GM18951 (cell line): ENCODE measurements around the gene IGF1R.

Experiments used
- POLR2A ChIP-seq: IDR thresholded peaks from 4 replicates; pipeline ENCODE4 v1.6.1; 2011; ENCODE audit warnings: mild to moderate bottlenecking; ENCODE audit not compliant: insufficient read length, insufficient read depth; ENCODE audit errors: extremely low read depth
- in situ Hi-C: fragments of 300-500 bp; cut with MboI; formaldehyde crosslinking; loops from one replicate; pipeline ENCODE4 v1.12.0; 2022; ENCODE audit warnings: low sequenced_read_pairs, mixed read lengths, inconsistent platforms; ENCODE audit not compliant: unreplicated experiment

The IGF1R gene

DNA sequence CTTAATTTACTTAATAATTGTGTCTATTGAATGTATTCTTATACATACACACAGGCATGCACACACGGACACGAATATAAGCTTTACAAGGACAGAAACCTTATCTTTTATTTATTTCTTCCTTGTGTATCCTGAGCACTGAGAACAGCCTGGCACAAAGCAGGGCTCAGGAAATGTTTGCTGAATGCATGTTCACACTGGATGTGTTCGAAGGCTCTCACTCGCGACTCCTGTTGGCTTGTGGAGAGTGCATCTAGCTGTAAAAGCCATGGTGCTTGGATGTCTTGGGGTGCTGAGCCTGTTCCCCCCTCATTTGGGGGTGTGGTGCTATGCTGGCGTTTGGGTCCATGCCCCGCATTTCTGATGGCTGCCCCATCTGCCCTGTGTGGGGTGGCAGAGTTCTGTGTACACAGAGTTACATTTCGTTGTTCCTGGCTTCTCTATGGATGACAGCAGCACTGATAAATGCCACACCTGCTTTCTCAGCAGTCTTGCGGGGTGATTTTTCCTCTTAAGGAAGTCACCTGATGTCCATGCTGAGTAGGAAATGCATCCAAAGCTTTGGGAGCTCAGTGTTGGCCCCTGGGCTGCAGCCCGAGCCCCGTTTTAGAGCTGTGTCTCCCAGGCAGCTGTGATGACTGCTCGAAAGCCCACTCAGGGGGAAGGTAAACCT lies 148.5 kb downstream of the IGF1R start:
- in situ Hi-C loops, result no loop called here

GRCh38 chr15:98798375-98798893 lies 150.1 kb downstream of the IGF1R start:
- in situ Hi-C loops, result no loop called here
- TF ChIP-seq POLR2A, result no peak

More for the DNA sequence above, 148.5 kb downstream of the IGF1R start:
- no peak for TF ChIP-seq POLR2A

DNA sequence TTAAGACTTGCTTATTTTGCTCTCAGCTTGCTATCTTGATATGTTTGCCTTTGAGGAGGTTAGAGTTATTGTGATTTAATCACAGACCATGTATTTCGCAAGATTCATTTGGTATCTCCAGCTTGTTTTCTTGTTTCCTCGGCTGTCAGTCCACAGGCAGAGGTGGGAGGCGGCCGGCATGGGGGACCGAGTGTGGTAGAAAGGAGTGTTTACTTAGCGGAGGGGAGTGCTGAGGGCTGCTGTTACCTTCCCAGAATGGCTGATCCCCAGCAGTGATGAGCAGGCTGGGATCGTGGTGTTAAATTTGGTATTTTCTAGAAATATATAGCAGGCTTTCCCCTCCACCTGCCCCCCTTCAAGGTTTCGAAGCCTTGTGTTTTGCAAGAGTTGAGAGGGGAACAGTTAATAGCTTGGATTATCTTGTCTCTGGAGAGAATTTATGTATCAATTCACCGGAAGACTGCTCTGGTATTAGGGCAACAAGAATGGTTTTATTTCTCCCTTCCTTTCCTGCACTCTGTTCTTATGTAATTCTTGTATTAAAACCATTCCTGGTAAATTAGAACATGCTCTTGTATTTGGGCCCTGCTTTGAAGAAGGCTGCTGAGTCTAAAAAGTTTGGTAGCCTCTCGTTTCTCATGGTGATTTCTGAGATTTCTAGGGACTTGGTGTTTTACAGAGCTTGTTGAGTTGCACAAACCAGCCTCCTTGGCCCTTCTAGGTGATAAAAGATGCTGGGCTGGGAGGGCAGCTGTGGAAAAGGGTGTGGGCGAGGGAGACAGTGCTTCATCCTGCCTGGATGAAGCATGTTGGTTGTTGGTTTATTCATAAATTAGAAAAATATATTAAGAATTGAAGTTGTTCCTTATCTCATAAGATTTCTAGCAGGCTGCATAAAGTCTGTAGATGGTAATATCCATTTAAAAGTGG lies 151.4 kb downstream of the IGF1R start:
- no peak for TF ChIP-seq POLR2A
- in situ Hi-C loops, result no loop called here

DNA sequence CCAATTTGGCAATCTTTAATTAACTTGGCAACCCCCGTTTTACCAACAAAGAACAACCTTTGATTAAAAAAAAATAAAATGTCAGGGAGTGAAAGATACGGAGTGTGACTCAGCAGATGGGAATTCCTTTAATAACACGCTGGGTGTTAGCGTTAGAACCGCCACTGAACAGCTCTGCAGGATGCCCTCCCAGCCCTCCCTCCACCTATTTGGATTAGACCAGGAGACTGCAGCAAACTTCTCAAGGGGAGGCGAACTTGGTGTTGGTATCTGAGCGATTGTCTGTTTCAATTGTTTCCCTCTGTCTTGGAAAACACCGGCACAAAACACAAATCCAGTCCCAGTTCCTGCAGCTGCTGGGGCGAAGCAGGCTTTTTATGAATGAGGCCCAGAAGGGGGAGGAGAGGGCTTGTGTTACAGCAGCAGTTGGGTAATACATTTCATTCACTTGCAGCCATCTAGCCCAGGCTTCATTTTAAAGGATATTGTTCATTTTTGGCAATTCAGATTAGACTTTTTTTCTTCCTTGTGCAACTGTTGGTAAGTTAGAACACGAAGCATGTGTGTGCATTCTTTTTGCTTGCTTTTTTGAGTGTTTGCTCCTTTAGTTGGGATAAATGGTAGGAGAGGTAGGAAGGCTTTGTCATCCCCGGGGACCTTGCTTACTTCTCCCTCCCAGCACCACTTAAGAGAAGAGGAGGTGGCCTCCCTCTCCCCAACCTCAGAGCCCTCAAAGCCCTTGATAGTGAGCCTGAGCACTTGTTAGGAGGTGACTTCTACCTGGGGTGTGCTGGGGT lies 152.3 kb downstream of the IGF1R start:
- in situ Hi-C loops, result no loop called here
- TF ChIP-seq POLR2A, result no peak

- TF ChIP-seq POLR2A, result no peak
- in situ Hi-C loops, result no loop called here
These were observed 152.9 kb downstream of the IGF1R start for GRCh38 chr15:98801234-98801561.

- in situ Hi-C loops, result no loop called here
These were observed 153.8 kb downstream of the IGF1R start for GRCh38 chr15:98802187-98802586.

DNA sequence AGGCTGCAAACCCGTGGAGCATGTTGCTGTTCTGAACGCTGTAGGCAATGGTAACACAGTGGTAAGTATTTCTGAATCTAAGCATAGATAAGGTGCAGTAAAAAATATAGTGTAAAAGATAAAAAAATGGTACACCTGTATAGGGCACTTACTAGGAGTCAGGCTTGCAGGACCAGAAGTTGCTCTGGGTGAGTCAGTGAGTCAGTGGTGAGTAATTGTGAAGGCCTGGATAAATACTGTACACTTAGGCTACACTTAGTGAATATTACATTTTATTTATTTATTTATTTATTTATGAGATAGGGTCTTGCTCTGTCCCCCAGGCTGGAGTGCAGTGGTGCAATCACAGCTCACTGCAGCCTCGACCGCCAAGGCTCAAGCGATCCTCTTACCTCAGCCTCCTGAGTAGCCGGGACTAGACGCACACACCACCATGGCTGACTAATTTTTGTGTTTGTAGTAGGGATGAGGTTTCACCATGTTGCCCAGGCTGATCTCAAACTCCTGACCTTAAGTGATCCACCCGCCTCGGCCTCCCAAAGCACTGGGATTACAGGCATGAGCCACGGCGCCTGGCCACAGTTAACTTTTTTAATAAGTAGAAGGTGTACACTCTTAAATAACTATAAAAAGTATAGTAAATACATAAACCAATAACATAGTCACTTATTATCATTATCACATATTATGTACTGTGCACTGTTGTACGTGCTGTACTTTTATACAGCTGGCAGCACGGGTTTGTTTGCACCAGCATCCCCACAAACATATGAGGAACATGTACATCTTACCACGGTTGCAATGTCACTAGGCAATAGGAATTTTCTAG lies 155.1 kb downstream of the IGF1R start:
- in situ Hi-C loops, result no loop called here
- TF ChIP-seq POLR2A, result no peak

More at GRCh38 chr15:98802187-98802586, 153.8 kb downstream of the IGF1R start:
- no peak for TF ChIP-seq POLR2A

- in situ Hi-C loops, result no loop called here
- TF ChIP-seq POLR2A, result no peak
These were observed 155.7 kb downstream of the IGF1R start for GRCh38 chr15:98804057-98804380.

- no peak for TF ChIP-seq POLR2A
- in situ Hi-C loops, result no loop called here
These were observed 157.3 kb downstream of the IGF1R start for GRCh38 chr15:98805434-98806274.

DNA sequence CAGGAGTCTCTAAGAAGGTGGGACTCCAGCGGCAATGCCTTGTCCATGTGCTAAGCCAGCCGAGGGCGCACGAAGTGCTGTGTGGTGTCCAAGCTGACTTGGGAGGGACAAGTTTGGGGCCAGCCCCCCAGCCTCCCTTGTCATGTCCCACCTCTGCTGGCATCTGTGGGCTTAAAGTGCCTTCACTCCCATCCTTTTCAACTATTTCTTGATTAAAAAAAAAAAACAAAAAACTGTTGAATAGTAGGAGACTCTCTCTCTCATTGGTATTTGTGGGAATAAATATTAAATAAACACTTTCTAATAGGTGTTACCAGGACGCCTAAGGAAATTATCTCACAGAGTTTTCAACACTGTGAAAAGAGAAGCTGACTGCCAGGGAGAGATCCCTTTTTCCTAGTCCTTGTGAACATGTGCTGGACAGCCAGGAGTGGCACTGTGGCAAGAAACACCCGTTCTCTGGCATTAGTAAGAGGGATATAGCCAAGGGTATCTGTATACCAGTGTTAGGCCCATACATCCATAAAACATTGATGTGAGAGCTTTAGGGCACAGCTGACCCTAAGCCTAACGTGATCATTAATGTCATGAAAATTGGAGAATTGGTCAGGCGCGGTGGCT lies 158.0 kb downstream of the IGF1R start:
- TF ChIP-seq POLR2A, result no peak
- in situ Hi-C loops, result no loop called here

- TF ChIP-seq POLR2A, result no peak
These were observed 158.9 kb downstream of the IGF1R start for GRCh38 chr15:98807262-98807661.

More at GRCh38 chr15:98807262-98807661, 158.9 kb downstream of the IGF1R start:
- in situ Hi-C loops, result no loop called here
